Breast epithelium (tissue), 3 donors: ENCODE results near the gene SLC35A2.

Experiments used
- CTCF ChIP-seq, 3 donors: fragments of 450-650 bp; IDR thresholded peaks; one replicate each; pipeline ENCODE4 v1.5.1; 2016 to 2017; ENCODE audit warnings: antibody characterized with exemption in 3 of 3, mild to moderate bottlenecking in 3 of 3, moderate library complexity in 3 of 3
- POLR2A ChIP-seq: fragments of 450-650 bp; IDR thresholded peaks from one replicate; pipeline ENCODE4 v1.6.1; 2016; ENCODE audit warnings: antibody characterized with exemption, mild to moderate bottlenecking, moderate library complexity
- POLR2AphosphoS5 ChIP-seq, 3 donors: sonication (generic); formaldehyde crosslinking; IDR thresholded peaks; one replicate each; pipeline ENCODE4 v1.6.1; 2017; ENCODE audit warnings: antibody characterized with exemption in 3 of 3

- no peak for TF ChIP-seq POLR2A
- TF ChIP-seq CTCF (IDR thresholded peaks at IDR 0.05): no peak
- no peak for TF ChIP-seq POLR2AphosphoS5 (IDR thresholded peaks at IDR 0.05)
These were observed 1.6 kb downstream of the SLC35A2 start for GRCh38 chrX:48909703-48910294.
